Heart right ventricle (tissue), 16 donors: ENCODE results near the gene LRRFIP2. TPM values are rescaled to one million over a fixed set of nuclear protein-coding genes. Genes with fewer than 3 reads are reported as not detected.
A peak's percentile ranks its signal among the peaks of the same experiment; 100 is the strongest.
"Not testable (repeated sequence)": the region's sequence is repeated elsewhere in the genome, so short reads cannot be mapped to it uniquely, and the experiment has no call there.

Source experiments
- ATAC-seq, 8 donors: fragments of 200-7000 bp; cut with Tn5 transposase; one replicate each; pipeline ENCODE4 v1.9.1; 2020; ENCODE audit warnings: mild to moderate bottlenecking in 8 of 8, moderate library complexity in 8 of 8, moderate number of reproducible peaks in 1 of 8
- DNase-seq, 2 donors: peaks; one replicate each; pipeline ENCODE4 v3.0.0-alpha.2; 2020
- H3K27ac ChIP-seq, 10 donors: fragments of 200-600 bp; sonication (generic) in 2 of 10; one replicate each; pipeline versions ENCODE4 v1.5.0 to v1.8.0; 2020 to 2022; ENCODE audit warnings: mild to moderate bottlenecking in 3 of 10
- H3K27me3 ChIP-seq, 7 donors: fragments of 200-600 bp; one replicate each; pipeline ENCODE4 v1.8.0; 2021 to 2022; ENCODE audit warnings: mild to moderate bottlenecking in 2 of 7
- H3K36me3 ChIP-seq, 9 donors: fragments of 200-600 bp; sonication (generic) in 1 of 9; one replicate each; pipeline versions ENCODE4 v1.5.0 to v1.8.0; 2020 to 2022; ENCODE audit warnings: mild to moderate bottlenecking in 2 of 9
- H3K4me1 ChIP-seq, 9 donors: fragments of 200-600 bp; sonication (generic) in 1 of 9; one replicate each; pipeline versions ENCODE4 v1.5.0 to v1.8.0; 2020 to 2022; ENCODE audit warnings: mild to moderate bottlenecking in 4 of 9
- H3K4me3 ChIP-seq, 10 donors: fragments of 200-600 bp; sonication (generic) in 2 of 10; one replicate each; pipeline versions ENCODE4 v1.5.0 to v1.8.0; 2020 to 2022; ENCODE audit warnings: mild to moderate bottlenecking in 7 of 10, moderate library complexity in 2 of 10
- H3K9me3 ChIP-seq, 11 donors: fragments of 200-600 bp in 10 of 11; sonication (generic) in 2 of 11; one replicate each; pipeline versions ENCODE4 v1.5.0 to v1.8.0; 2013 to 2022; ENCODE audit warnings: mild to moderate bottlenecking in 2 of 11, control low read depth in 1 of 11, moderate library complexity in 1 of 11
- CTCF ChIP-seq, 9 donors: fragments of 200-600 bp; sonication (generic) in 2 of 9; IDR thresholded peaks; one replicate each; pipeline versions ENCODE4 v1.5.0 to v1.8.0; 2021 to 2022; ENCODE audit warnings: antibody characterized with exemption in 9 of 9, mild to moderate bottlenecking in 5 of 9, moderate library complexity in 1 of 9
- WGBS, 2 donors: extraction: QIAGEN DNeasy Blood & Tissue Kit; methylation state at CpG; one replicate each; pipeline ENCODE4 v1.1.7; 2013; ENCODE audit warnings: inconsistent platforms in 1 of 2; 5-methylcytosine and 5-hydroxymethylcytosine counted together
- intact Hi-C, 10 donors: fragments of 100-400 bp; cut with DNase I; formaldehyde crosslinking; loops; one replicate each; pipeline versions ENCODE4 v1.11.1 to v1.14.2; 2022
- polyA plus RNA-seq, 2 donors: library from polyadenylated mRNA; stranded (reverse); fragments of 200-250 nt; gene quantifications; one replicate each; pipeline ENCODE4 v1.2.3, GENCODE V29; 2013
- total RNA-seq, 10 donors: library from RNA; stranded (reverse); fragmentation: NEBNext Ultra II Directional in 3 of 10; extraction: Animal tissue kit (Norgen Biotek cat#: 25700) in 3 of 10; gene quantifications; one replicate each; pipeline versions ENCODE4 v1.2.1 to v1.2.4, GENCODE V29; 2021 to 2023
- donor health status: Arrhythmogenic right ventricular cardiomyopathy.
- donor health status: ischemic (EF 13 %, LVEDD 7.1; RV severe dilation, severe dysfunction).
- donor health status: healthy with polysubstance abuse.
- donor health status: DM: no; HTN: yes; CAD: no.
- donor health status: DM: no; HTN: no; CAD: no.
- donor health status: ischemic (EF 25% LVEDD 6.9; RV normal size, moderate dysfunction).
- donor health status: ischemic (EF 25% LVEDD 5.7; RV mildly dilated, moderate dysfunction).
- donor health status: healthy.
- donor health status: DM: yes; HTN: yes; CAD: no.
- donor health status: Ischemic cardiomyopathy.
- donor health status: ischemic (EF 35%, LVEDD 5.7; RV mildly dilated, moderate dysfunction).
- donor health status: nonischemic (EF 11% LVEDD 7.7; RV severe dilation, severe dysfunction).
- donor health status: DM: yes; HTN: yes; CAD: no.
- donor health status: PGD.
- donor health status: ischemic (EF 29% LVEDD 5.4; RV normal size, mild dysfunction).
- donor health status: nonischemic (EF 23%, LVEDD 6.1; RV moderate dilation, normal function).

Gene LRRFIP2
- total and polyA plus RNA-seq, 12 donors, result 63.2 to 199 (median 127) TPM

- 98 to 100% methylated on average over 1 of the region's 1 CpG for WGBS, 2 donors
- Histone ChIP-seq H3K9me3 (no peaks in the 10 kb centered on the region), H3K4me1 (peaks cover 5 to 62% (median 50%) of the 10 kb centered on the region in 9 donors), H3K27ac (no peak overlapping the region), H3K4me3 (no peak overlapping the region), H3K36me3 (peaks cover 0 to 57% (median 0%) of the 10 kb centered on the region in 9 donors), H3K27me3 (no peaks in the 10 kb centered on the region)
- intact Hi-C loops, result no loop called here
- no peak for TF ChIP-seq CTCF (IDR thresholded peaks at IDR 0.05)
- DNase-seq (no peak), ATAC-seq (no peak)
Observed at GRCh38 chr3:37150621-37151020, 23.8 kb downstream of the LRRFIP2 start.

- Histone ChIP-seq H3K36me3 (peaks cover 0 to 56% (median 0%) of the 10 kb centered on the region in 9 donors), H3K4me1 (peaks cover 1 to 62% (median 54%) of the 10 kb centered on the region in 9 donors), H3K27ac (no peak overlapping the region), H3K4me3 (no peak overlapping the region), H3K27me3 (no peaks in the 10 kb centered on the region), H3K9me3 (no peaks in the 10 kb centered on the region)
- TF ChIP-seq CTCF (IDR thresholded peaks at IDR 0.05), result no peak
- intact Hi-C loops, result no loop called here
- DNase-seq (peak in 1 of 2 donors; percentile 23), ATAC-seq (no peak)
- WGBS, 2 donors, result 72 to 77% methylated on average over 4 of the region's 4 CpGs
Observed at GRCh38 chr3:37149257-37149656, 25.1 kb downstream of the LRRFIP2 start.

- intact Hi-C loops, result no loop called here
Observed at GRCh38 chr3:37148208-37148607, 26.2 kb downstream of the LRRFIP2 start.

GRCh38 chr3:37147666-37148065 lies 26.7 kb downstream of the LRRFIP2 start:
- no peak overlapping the region for H3K4me3 ChIP-seq
- no peak for ATAC-seq
- no peaks in the 10 kb centered on the region for H3K9me3 ChIP-seq
- 44 to 64% methylated on average over 4 of the region's 4 CpGs for WGBS, 2 donors
- H3K27me3 ChIP-seq, result no peaks in the 10 kb centered on the region
- H3K27ac ChIP-seq, result peak overlapping the region in 4 of 10 donors; percentile 11 to 81 (median 24)
- no peak for TF ChIP-seq CTCF (IDR thresholded peaks at IDR 0.05)
- intact Hi-C loops, result no loop called here
- H3K4me1 ChIP-seq, result peaks cover 0 to 73% (median 55%) of the 10 kb centered on the region in 9 donors
- peaks cover 0 to 52% (median 0%) of the 10 kb centered on the region in 9 donors for H3K36me3 ChIP-seq
- DNase-seq, result no peak

More at GRCh38 chr3:37148208-37148607, 26.2 kb downstream of the LRRFIP2 start:
- no peaks in the 10 kb centered on the region for H3K27me3 ChIP-seq
- ATAC-seq (no peak), DNase-seq (no peak)
- no peak for TF ChIP-seq CTCF (IDR thresholded peaks at IDR 0.05)
- H3K27ac ChIP-seq, result peak overlapping the region in 3 of 10 donors; percentile 18 to 81 (median 29)
- 80 to 85% methylated on average over 3 of the region's 3 CpGs for WGBS, 2 donors
- H3K9me3 ChIP-seq, result no peaks in the 10 kb centered on the region
- peaks cover 0 to 68% (median 55%) of the 10 kb centered on the region in 9 donors for H3K4me1 ChIP-seq
- H3K36me3 ChIP-seq, result peaks cover 0 to 52% (median 0%) of the 10 kb centered on the region in 9 donors
- no peak overlapping the region for H3K4me3 ChIP-seq

GRCh38 chr3:37146927-37147326 lies 27.5 kb downstream of the LRRFIP2 start:
- H3K27ac ChIP-seq, result peak overlapping the region in 4 of 10 donors; percentile 11 to 81 (median 24)

More at GRCh38 chr3:37146927-37147326, 27.5 kb downstream of the LRRFIP2 start:
- intact Hi-C loops, H3K4me3 ChIP-seq, H3K27me3 ChIP-seq, ATAC-seq, H3K9me3 ChIP-seq, DNase-seq: not testable (repeated sequence)
- Histone ChIP-seq H3K4me1 (peaks cover 0 to 78% (median 55%) of the 10 kb centered on the region in 9 donors), H3K36me3 (peaks cover 0 to 52% (median 0%) of the 10 kb centered on the region in 9 donors)
- WGBS, 2 donors, result 90 to 95% methylated on average over 2 of the region's 2 CpGs
